Panc1 (cell line): ENCODE measurements around the gene SCN2B.

Experiments used
- CTCF ChIP-seq: fragments of 450-650 bp; IDR thresholded peaks from 2 replicates; pipeline ENCODE4 v1.5.1; 2017; ENCODE audit warnings: mild to moderate bottlenecking
- POLR2AphosphoS5 ChIP-seq: IDR thresholded peaks from 2 replicates; pipeline ENCODE4 v1.6.1; 2012; ENCODE audit warnings: mild to moderate bottlenecking, low read depth, low read length, moderate library complexity

GRCh38 chr11:118139578-118139977 lies 36.9 kb downstream of the SCN2B start:
- TF ChIP-seq POLR2AphosphoS5, result no peak
- no peak for TF ChIP-seq CTCF
